Measurements from ENCODE around the gene AGO1. TPM values are rescaled to one million over a fixed set of nuclear protein-coding genes. Genes with fewer than 3 reads are reported as not detected.

Gene AGO1
- total and polyA plus RNA-seq, 7 donors = 3.0 to 26.3 (median 17.1) TPM

GRCh38 chr1:35932941-35933340 lies 49.9 kb downstream of the AGO1 start:
- Histone ChIP-seq H3K27ac (no peak overlapping the region), H3K36me3 (no peaks in the 10 kb centered on the region), H3K4me3 (no peak overlapping the region), H3K9me3 (no peaks in the 10 kb centered on the region), H3K27me3 (no peaks in the 10 kb centered on the region), H3K4me1 (peaks cover 0 to 41% (median 22%) of the 10 kb centered on the region in 4 donors)
- DNase-seq = no peak
- no peak for TF ChIP-seq CTCF (IDR thresholded peaks at IDR 0.05)
- TF ChIP-seq EP300 (IDR thresholded peaks at IDR 0.05) = no peak
- TF ChIP-seq POLR2AphosphoS5 (IDR thresholded peaks at IDR 0.05) = no peak
- TF ChIP-seq POLR2A (IDR thresholded peaks at IDR 0.05) = no peak
- intact Hi-C loops (cut with DNase I) = loop anchor here (5.0 kb wide), 1 partner anchor 154 kb away; the partner anchor contains the start of gene ADPRS

GRCh38 chr1:35935442-35936388 lies 52.7 kb downstream of the AGO1 start:
- Histone ChIP-seq H3K27me3 (no peaks in the 10 kb centered on the region), H3K27ac (no peak overlapping the region), H3K9me3 (no peaks in the 10 kb centered on the region), H3K4me3 (no peak overlapping the region), H3K36me3 (no peaks in the 10 kb centered on the region), H3K4me1 (peaks cover 0 to 41% (median 22%) of the 10 kb centered on the region in 4 donors)
- WGBS, 2 donors = 75 to 79% methylated on average over 2 of the region's 2 CpGs
- intact Hi-C loops (cut with DNase I) = no loop called here
- no peak for DNase-seq
- TF ChIP-seq POLR2A (IDR thresholded peaks at IDR 0.05) (no peak), CTCF (IDR thresholded peaks at IDR 0.05) (no peak), POLR2AphosphoS5 (IDR thresholded peaks at IDR 0.05) (no peak), EP300 (IDR thresholded peaks at IDR 0.05) (no peak)

- intact Hi-C loops (cut with DNase I) = no loop called here
- 94 to 96% methylated on average over 3 of the region's 3 CpGs for WGBS, 2 donors
- no peak overlapping the region for H3K4me3 ChIP-seq
- H3K27ac ChIP-seq = no peak overlapping the region
- peaks cover 0 to 46% (median 21%) of the 10 kb centered on the region in 4 donors for H3K4me1 ChIP-seq
- H3K36me3 ChIP-seq = no peaks in the 10 kb centered on the region
- TF ChIP-seq EP300 (IDR thresholded peaks at IDR 0.05) (no peak), POLR2A (IDR thresholded peaks at IDR 0.05) (no peak), CTCF (IDR thresholded peaks at IDR 0.05) (no peak), POLR2AphosphoS5 (IDR thresholded peaks at IDR 0.05) (no peak)
- DNase-seq = no peak
- no peaks in the 10 kb centered on the region for H3K27me3 ChIP-seq
- H3K9me3 ChIP-seq = no peaks in the 10 kb centered on the region
Measured at GRCh38 chr1:35936838-35937237, 53.8 kb downstream of the AGO1 start.

DNA sequence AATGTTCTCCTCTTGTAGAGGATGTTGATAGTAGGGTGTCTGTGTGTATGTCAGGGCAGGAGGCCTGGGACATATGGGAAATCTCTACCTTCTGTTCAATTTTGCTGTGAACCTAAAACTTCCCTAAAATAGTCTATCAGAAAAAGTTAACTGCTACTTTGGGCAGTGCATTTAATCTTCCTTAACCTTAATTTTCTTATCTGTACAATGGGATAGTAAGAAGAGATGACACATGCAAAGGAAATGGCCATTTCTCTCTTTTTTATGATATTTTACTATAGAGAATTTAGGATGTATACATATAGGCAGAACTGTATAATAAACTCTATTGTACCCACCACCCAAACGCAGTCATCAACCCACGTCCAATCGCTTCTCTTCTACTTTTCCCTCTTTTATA lies 56.5 kb downstream of the AGO1 start:
- intact Hi-C loops (cut with DNase I) = no loop called here
- no peak for DNase-seq
- TF ChIP-seq POLR2A (IDR thresholded peaks at IDR 0.05) = no peak
- no peak for TF ChIP-seq CTCF (IDR thresholded peaks at IDR 0.05)
- TF ChIP-seq POLR2AphosphoS5 (IDR thresholded peaks at IDR 0.05) = no peak
- no peak for TF ChIP-seq EP300 (IDR thresholded peaks at IDR 0.05)
- no peak overlapping the region for H3K4me3 ChIP-seq
- 97 to 99% methylated on average over 3 of the region's 3 CpGs for WGBS, 2 donors
- no peaks in the 10 kb centered on the region for H3K27me3 ChIP-seq
- peaks cover 0 to 32% (median 6%) of the 10 kb centered on the region in 4 donors for H3K4me1 ChIP-seq
- no peaks in the 10 kb centered on the region for H3K36me3 ChIP-seq
- H3K27ac ChIP-seq = no peak overlapping the region
- H3K9me3 ChIP-seq = no peaks in the 10 kb centered on the region
